ENCODE data around the gene PI4KA.
"Not testable (repeated sequence)": the region's sequence is repeated elsewhere in the genome, so short reads cannot be mapped to it uniquely, and the experiment has no call there.

Gene PI4KA

DNA sequence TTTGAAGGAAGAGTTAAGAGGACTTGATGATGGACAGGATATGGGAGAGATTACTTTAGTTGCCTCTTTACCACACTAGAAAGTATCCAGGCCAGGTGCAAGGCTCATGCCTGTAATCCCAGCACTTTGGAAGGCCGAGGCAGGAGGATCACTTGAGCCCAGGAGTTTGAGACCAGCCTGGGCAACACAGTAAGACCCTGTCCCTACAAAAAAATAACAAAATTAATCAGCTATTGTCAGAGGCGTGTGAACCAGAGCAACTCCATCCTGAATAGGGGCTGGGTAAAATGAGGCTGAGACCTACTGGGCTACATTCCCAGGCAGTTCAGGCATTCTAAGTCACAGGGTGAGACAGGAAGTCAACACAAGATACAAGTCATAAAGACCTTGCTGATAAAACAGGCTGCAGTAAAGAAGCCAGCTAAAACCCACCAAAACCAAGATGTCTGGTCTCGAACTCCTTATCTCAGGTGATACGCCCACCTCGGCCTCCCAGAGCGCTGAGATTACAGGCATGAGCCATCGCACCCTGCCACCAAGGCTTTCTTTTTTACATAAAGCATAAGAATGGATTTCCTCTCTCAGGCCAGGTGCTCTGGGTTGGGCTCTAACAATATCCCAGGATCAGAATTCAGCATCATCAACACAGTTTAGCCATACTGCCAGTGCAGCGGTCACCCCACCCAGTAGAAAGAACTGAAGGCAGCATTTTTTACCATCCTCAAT, 17.8 kb downstream of the PI4KA start:
- TF ChIP-seq CTCF (conservative IDR thresholded peaks at IDR 0.05; ENCODE audit: low read length): no peak
- H3K4me3 ChIP-seq (ENCODE audit: low read length): no peak overlapping the region
- no peak for DNase-seq (ENCODE audit: low read depth)

- no peak for TF ChIP-seq CTCF (conservative IDR thresholded peaks at IDR 0.05; ENCODE audit: low read length)
- no peak for DNase-seq (ENCODE audit: low read depth)
- H3K4me3 ChIP-seq (ENCODE audit: low read length): no peak overlapping the region
Observed at GRCh38 chr22:20839837-20840645, 18.6 kb downstream of the PI4KA start.

DNA sequence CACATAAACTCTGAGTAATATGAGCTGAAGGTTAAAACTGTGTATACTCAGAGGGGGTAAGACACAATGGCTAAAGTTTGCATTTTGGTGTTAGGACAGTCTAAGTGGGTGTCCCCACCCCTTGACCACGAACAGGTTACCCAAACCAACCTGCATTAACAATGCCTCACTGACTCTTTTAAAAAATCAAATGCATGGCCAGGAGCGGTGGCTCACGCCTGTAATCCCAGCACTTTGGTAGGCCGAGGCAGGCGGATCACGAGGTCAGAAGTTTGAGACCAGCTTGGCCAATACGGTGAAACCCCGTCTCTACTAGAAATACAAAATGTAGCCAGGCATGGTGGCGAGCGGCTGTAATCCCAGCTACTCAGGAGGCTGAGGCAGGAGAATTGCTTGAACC, 19.3 kb downstream of the PI4KA start:
- not testable (repeated sequence) for DNase-seq (ENCODE audit: low read depth); H3K4me3 ChIP-seq (ENCODE audit: low read length)

- DNase-seq (ENCODE audit: low read depth): no peak
- no peak overlapping the region for H3K4me3 ChIP-seq (ENCODE audit: low read length)
- no peak for TF ChIP-seq CTCF (conservative IDR thresholded peaks at IDR 0.05; ENCODE audit: low read length)
Observed at GRCh38 chr22:20836987-20837823, 21.4 kb downstream of the PI4KA start.

DNA sequence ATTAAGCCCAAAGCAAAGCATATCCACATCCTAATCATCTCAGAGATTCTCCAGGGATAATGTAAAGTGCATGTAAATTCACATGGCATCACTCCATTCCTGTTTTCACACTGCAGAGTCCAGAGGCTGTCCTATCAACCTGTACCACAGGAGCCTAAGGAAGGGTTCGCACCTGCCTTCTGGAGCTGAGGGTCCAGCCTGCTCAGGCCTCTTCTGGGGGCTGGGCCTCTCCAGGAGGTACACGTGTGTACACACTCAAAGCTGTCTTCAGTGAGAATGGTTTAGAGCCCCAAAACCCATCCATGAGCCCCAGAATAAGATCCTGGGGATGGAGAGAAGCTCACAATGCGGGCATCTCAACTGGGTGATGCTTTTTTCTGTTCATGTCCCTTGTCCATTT, 23.9 kb downstream of the PI4KA start:
- no peak overlapping the region for H3K4me3 ChIP-seq (ENCODE audit: low read length)
- TF ChIP-seq CTCF (conservative IDR thresholded peaks at IDR 0.05; ENCODE audit: low read length): no peak
- DNase-seq (ENCODE audit: low read depth): no peak

- TF ChIP-seq CTCF (conservative IDR thresholded peaks at IDR 0.05; ENCODE audit: low read length): no peak
- no peak for DNase-seq (ENCODE audit: low read depth)
- no peak overlapping the region for H3K4me3 ChIP-seq (ENCODE audit: low read length)
Observed at GRCh38 chr22:20834206-20834605, 24.4 kb downstream of the PI4KA start.

DNA sequence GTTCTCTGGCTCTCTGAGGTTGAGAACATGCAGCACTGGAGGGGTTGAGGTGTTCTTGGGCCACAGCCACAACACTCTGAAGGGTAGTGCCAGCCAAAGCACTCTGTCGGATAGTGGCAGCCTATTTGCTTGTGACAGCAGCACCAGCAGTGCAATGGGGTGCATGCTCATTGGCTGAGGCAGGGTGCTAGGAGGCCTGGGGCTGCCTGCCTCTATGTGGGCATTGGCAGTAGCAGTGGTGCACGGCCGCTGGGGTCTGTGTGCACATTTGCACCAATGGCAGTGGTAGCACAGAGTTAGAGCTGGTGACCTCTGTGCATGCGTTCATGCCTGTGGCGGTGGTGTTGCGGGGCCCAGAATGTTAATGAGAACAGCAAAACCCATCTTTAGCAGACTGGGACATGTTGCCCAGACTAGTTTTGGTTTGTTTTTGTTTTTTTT, 25.4 kb downstream of the PI4KA start:
- DNase-seq (ENCODE audit: low read depth): no peak
- TF ChIP-seq CTCF (conservative IDR thresholded peaks at IDR 0.05; ENCODE audit: low read length): no peak
- no peak overlapping the region for H3K4me3 ChIP-seq (ENCODE audit: low read length)

All from AG10803 (cell line).